Stimulated activated memory B cell treated with anti-CD40 and anti-IgM and Interleukin-4, amounts not matched to agents 10 μg/mL and 1 μg/mL and 100 μg/mL, for 72 hours (primary cell): ENCODE data around the gene CAND2.
"Not testable (repeated sequence)": the region's sequence is repeated elsewhere in the genome, so short reads cannot be mapped to it uniquely, and the experiment has no call there.

ENCODE experiments used
- ATAC-seq: fragments of 150-1000 bp; cut with Tn5 transposase; 2 replicates; pipeline ENCODE4 v1.10.0; 2021
- H3K27ac Mint-ChIP-seq: one replicate; pipeline ENCODE4 v1.8.0; 2022; ENCODE audit warnings: mild to moderate bottlenecking, mixed read lengths
- H3K27me3 Mint-ChIP-seq: one replicate; pipeline ENCODE4 v1.8.0; 2022; ENCODE audit warnings: mixed read lengths
- H3K36me3 Mint-ChIP-seq: one replicate; pipeline ENCODE4 v1.8.0; 2022; ENCODE audit warnings: mixed read lengths
- H3K4me1 Mint-ChIP-seq: one replicate; pipeline ENCODE4 v1.8.0; 2022; ENCODE audit warnings: mixed read lengths
- H3K4me3 Mint-ChIP-seq: one replicate; pipeline ENCODE4 v1.8.0; 2022; ENCODE audit warnings: mild to moderate bottlenecking, moderate library complexity, mixed read lengths
- H3K9me3 Mint-ChIP-seq: one replicate; pipeline ENCODE4 v1.8.0; 2022; ENCODE audit warnings: mixed read lengths

CAND2 gene

GRCh38 chr3:12868039-12869034 is 71.9 kb downstream of the CAND2 start:
- H3K36me3 Mint-ChIP-seq: no peaks in the 10 kb centered on the region
- peak; percentile 70 for ATAC-seq
- H3K27me3 Mint-ChIP-seq: no peaks in the 10 kb centered on the region
- peaks cover 5% of the 10 kb centered on the region for H3K9me3 Mint-ChIP-seq
- H3K27ac Mint-ChIP-seq: peak overlapping the region; percentile 2
- peak overlapping the region; percentile 74 for H3K4me3 Mint-ChIP-seq
- H3K4me1 Mint-ChIP-seq: peaks cover 33% of the 10 kb centered on the region

GRCh38 chr3:12869035-12869621 is 72.6 kb downstream of the CAND2 start:
- Mint-ChIP-seq H3K27ac (peak overlapping the region; percentile 2), H3K4me1 (peaks cover 33% of the 10 kb centered on the region), H3K4me3 (peak overlapping the region; percentile 74), H3K36me3 (no peaks in the 10 kb centered on the region), H3K9me3 (peaks cover 5% of the 10 kb centered on the region), H3K27me3 (no peaks in the 10 kb centered on the region)
- peak; percentile 52 for ATAC-seq

GRCh38 chr3:12870942-12871341 is 74.5 kb downstream of the CAND2 start:
- H3K4me3 Mint-ChIP-seq: peak overlapping the region; percentile 55
- H3K4me1 Mint-ChIP-seq: peaks cover 41% of the 10 kb centered on the region
- no peaks in the 10 kb centered on the region for H3K36me3 Mint-ChIP-seq
- no peaks in the 10 kb centered on the region for H3K9me3 Mint-ChIP-seq
- peak overlapping the region; percentile 84 for H3K27ac Mint-ChIP-seq
- peak; percentile 81 for ATAC-seq
- H3K27me3 Mint-ChIP-seq: peaks cover 15% of the 10 kb centered on the region

GRCh38 chr3:12871404-12871983 is 75.0 kb downstream of the CAND2 start:
- ATAC-seq: no peak
- Mint-ChIP-seq H3K27ac (peak overlapping the region; percentile 84), H3K27me3 (peaks cover 15% of the 10 kb centered on the region), H3K4me1 (peaks cover 41% of the 10 kb centered on the region), H3K9me3 (no peaks in the 10 kb centered on the region), H3K36me3 (no peaks in the 10 kb centered on the region), H3K4me3 (no peak overlapping the region)

- Mint-ChIP-seq H3K36me3 (no peaks in the 10 kb centered on the region), H3K4me1 (peaks cover 12% of the 10 kb centered on the region), H3K27ac (no peak overlapping the region), H3K9me3 (no peaks in the 10 kb centered on the region), H3K27me3 (peaks cover 15% of the 10 kb centered on the region), H3K4me3 (peak overlapping the region; percentile 38)
- ATAC-seq: peak; percentile 58
These were observed 79.7 kb downstream of the CAND2 start for GRCh38 chr3:12875857-12876836.

GRCh38 chr3:12877040-12877439 is 80.6 kb downstream of the CAND2 start:
- Mint-ChIP-seq H3K27me3 (peaks cover 15% of the 10 kb centered on the region), H3K9me3 (no peaks in the 10 kb centered on the region), H3K27ac (no peak overlapping the region), H3K4me1 (peaks cover 13% of the 10 kb centered on the region), H3K36me3 (no peaks in the 10 kb centered on the region), H3K4me3 (no peak overlapping the region)
- no peak for ATAC-seq

- Mint-ChIP-seq H3K9me3 (no peaks in the 10 kb centered on the region), H3K36me3 (no peaks in the 10 kb centered on the region), H3K4me1 (peaks cover 17% of the 10 kb centered on the region), H3K4me3 (no peak overlapping the region), H3K27me3 (peaks cover 15% of the 10 kb centered on the region), H3K27ac (no peak overlapping the region)
- no peak for ATAC-seq
These were observed 81.7 kb downstream of the CAND2 start for GRCh38 chr3:12878141-12878574.

- not testable (repeated sequence) for H3K36me3 Mint-ChIP-seq, H3K4me3 Mint-ChIP-seq, ATAC-seq, H3K27ac Mint-ChIP-seq, H3K9me3 Mint-ChIP-seq
- H3K4me1 Mint-ChIP-seq: peaks cover 17% of the 10 kb centered on the region
- peaks cover 15% of the 10 kb centered on the region for H3K27me3 Mint-ChIP-seq
These were observed 82.3 kb downstream of the CAND2 start for GRCh38 chr3:12878758-12879157.

- H3K27me3 Mint-ChIP-seq: peaks cover 15% of the 10 kb centered on the region
- peaks cover 19% of the 10 kb centered on the region for H3K4me1 Mint-ChIP-seq
- ATAC-seq: no peak
- no peaks in the 10 kb centered on the region for H3K36me3 Mint-ChIP-seq
- H3K9me3 Mint-ChIP-seq: no peaks in the 10 kb centered on the region
- H3K27ac Mint-ChIP-seq: no peak overlapping the region
- no peak overlapping the region for H3K4me3 Mint-ChIP-seq
These were observed 82.8 kb downstream of the CAND2 start for GRCh38 chr3:12879191-12879815.

- Mint-ChIP-seq H3K4me1 (peaks cover 37% of the 10 kb centered on the region), H3K27ac (peak overlapping the region; percentile 69), H3K4me3 (peak overlapping the region; percentile 16)
- peak; percentile 89 for ATAC-seq
- H3K27me3 Mint-ChIP-seq, H3K36me3 Mint-ChIP-seq, H3K9me3 Mint-ChIP-seq: not testable (repeated sequence)
These were observed 85.4 kb downstream of the CAND2 start for GRCh38 chr3:12881858-12882257.

- no peaks in the 10 kb centered on the region for H3K36me3 Mint-ChIP-seq
- ATAC-seq: no peak
- H3K4me1 Mint-ChIP-seq: peaks cover 44% of the 10 kb centered on the region
- peak overlapping the region; percentile 16 for H3K4me3 Mint-ChIP-seq
- H3K9me3 Mint-ChIP-seq: no peaks in the 10 kb centered on the region
- H3K27ac Mint-ChIP-seq: peak overlapping the region; percentile 69
- peaks cover 11% of the 10 kb centered on the region for H3K27me3 Mint-ChIP-seq
These were observed 86.1 kb downstream of the CAND2 start for GRCh38 chr3:12882336-12883310.

GRCh38 chr3:12884186-12884680 is 87.8 kb downstream of the CAND2 start:
- Mint-ChIP-seq H3K27ac (peak overlapping the region; percentile 33), H3K4me3 (no peak overlapping the region), H3K36me3 (no peaks in the 10 kb centered on the region), H3K9me3 (no peaks in the 10 kb centered on the region), H3K4me1 (peaks cover 44% of the 10 kb centered on the region), H3K27me3 (peaks cover 13% of the 10 kb centered on the region)
- ATAC-seq: no peak
